NCI-H524 (cell line): Measurements from ENCODE around the gene VPS33B.
"Not testable (repeated sequence)": the region's sequence is repeated elsewhere in the genome, so short reads cannot be mapped to it uniquely, and the experiment has no call there.

Experiments used
- DNase-seq, 2 experiments: peaks; one replicate each; lab custom pipeline; 2025; lab: John Stamatoyannopoulos, UW

The VPS33B gene

GRCh38 chr15:91032919-91033803 lies 10.8 kb upstream of the VPS33B start:
- peak in 1 of 2 experiments; percentile 37 for DNase-seq

GRCh38 chr15:91031796-91032195 lies 9.4 kb upstream of the VPS33B start:
- DNase-seq, result no peak

GRCh38 chr15:91027677-91028076 lies 5.3 kb upstream of the VPS33B start:
- DNase-seq, result no peak

- no peak for DNase-seq
These were observed 1.3 kb upstream of the VPS33B start for GRCh38 chr15:91023720-91024119.

- DNase-seq, result no peak
These were observed 387 bp upstream of the VPS33B start for GRCh38 chr15:91022832-91023129.

DNA sequence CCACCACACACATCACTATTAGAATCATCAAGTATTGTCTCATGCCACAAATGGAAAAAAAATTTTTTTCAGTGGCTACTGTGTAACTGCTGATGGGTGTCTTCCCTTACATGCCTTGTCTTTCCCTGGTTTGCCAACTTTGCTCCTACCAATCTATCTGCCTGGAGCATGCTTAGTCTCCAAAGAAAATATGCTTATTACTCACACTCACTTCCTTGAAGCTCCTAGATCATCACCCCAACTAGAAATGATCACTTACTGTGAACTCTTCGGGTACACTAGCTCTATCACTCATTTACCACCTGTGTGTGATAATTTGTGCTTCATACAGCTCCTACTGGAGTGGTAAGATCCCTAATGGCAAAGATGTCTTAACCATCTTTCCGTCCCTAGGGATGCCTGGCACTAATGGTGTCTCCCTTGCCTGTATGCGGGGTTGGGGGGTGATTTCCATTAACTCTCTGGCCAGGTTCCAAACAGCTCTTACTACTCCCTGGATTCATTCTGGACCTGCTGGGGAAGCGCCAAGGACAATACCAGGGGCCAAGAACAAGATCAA lies 799 bp downstream of the VPS33B start:
- DNase-seq, result peak; percentile 7 to 18

DNA sequence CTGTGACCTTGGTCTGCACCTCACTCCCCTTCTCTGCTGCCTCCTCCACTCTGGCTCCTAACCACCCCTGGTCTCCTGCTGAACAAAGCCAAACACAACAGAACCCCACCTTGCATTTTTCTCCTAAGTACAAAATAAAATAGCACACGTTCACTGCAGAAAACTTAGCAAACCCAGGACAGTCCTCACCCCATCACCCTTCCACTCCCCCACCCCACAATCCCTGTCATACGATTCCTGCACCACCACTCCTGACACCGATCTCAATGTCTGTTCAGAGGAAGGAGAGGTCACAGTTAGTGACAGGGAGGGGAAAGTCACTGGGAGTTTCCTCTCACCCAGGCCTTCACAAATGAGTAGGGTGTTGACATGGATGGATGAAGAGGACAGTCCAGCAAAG lies 4.2 kb downstream of the VPS33B start:
- DNase-seq, result no peak

GRCh38 chr15:91017716-91018115 lies 4.7 kb downstream of the VPS33B start:
- DNase-seq, result no peak

- DNase-seq, result not testable (repeated sequence)
These were observed 8.7 kb downstream of the VPS33B start for GRCh38 chr15:91013701-91014100.

- no peak for DNase-seq
These were observed 15.1 kb downstream of the VPS33B start for GRCh38 chr15:91007266-91007665.

- DNase-seq, result no peak
These were observed 21.2 kb downstream of the VPS33B start for GRCh38 chr15:91001209-91001608.

- no peak for DNase-seq
These were observed 23.7 kb downstream of the VPS33B start for GRCh38 chr15:90998737-90999136.

GRCh38 chr15:90994417-90995311 lies 27.7 kb downstream of the VPS33B start, which contains the start of gene PRC1:
PRC1 (minus strand) TSS chr15:90994535; CDS start chr15:90994417, 118 bp downstream.
- DNase-seq, result peak; percentile 97 to 98

DNA sequence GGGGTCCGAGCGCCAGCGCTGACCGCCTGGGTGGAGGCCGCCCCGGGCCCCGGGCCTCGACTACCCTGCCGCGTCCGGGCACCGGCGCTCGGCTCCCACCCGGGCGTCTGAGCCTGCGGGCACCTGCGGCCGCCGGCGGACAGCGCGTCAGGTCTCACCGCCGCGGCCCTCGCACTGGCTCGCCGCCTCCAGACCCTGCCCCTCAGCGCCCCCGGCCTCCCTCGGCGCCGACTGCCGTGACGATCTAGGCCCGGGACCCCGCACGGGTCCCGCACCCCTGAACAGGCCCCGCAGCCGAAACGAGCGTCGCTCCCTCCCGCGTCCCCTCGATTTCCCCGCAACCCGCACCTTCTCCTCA lies 28.4 kb downstream of the VPS33B start:
- no peak for DNase-seq

DNA sequence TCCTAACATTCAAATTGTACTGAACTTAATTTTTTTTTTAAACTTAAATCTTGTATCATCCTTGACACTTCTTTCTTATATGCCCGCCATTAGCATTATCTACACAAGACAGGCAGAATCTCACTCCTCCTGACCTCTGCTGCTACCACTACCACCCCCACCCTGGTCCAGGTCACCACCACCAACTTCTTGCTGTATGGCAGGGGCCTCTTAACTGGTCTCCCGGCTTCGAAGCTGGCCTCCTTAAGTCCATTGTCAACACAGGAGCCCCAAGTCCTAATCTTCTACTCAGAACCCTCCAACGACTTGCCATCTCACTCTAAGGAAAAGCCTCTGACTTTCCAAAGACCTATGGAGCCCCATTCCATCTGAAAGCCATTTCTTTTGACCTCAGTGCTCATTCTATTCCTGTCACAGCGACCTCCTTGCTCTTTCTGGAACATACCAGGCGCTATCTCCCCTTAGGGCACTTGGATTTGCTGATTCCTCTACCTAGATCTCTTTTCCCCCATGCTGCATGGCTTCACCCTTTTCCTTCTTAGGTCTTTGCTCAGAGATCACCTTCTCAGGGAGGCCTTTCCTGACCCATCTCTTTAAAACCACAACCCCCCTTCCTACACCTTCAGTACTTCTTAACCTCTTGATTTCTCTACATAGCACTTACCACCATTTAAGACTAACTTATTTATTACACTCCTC lies 30.7 kb downstream of the VPS33B start:
- no peak for DNase-seq

DNA sequence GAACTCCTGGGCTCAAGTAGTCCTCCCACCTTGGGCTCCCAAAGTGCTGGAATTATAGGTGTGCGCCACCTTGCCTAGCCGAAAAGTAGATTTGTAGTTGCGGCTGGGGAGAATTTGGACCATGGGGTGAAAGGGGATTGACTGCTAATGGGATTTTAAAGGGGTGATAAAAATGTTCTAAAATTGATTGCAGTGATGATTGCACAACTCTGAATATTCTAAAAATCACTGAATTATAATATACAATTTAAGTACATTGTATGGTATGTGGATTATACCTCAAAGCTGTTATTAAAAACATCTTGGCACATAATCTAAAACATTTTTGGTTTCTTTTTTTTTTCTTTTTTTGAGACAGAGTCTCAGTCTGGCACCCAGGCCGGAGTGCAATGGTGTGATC lies 31.9 kb downstream of the VPS33B start:
- DNase-seq, result no peak

DNA sequence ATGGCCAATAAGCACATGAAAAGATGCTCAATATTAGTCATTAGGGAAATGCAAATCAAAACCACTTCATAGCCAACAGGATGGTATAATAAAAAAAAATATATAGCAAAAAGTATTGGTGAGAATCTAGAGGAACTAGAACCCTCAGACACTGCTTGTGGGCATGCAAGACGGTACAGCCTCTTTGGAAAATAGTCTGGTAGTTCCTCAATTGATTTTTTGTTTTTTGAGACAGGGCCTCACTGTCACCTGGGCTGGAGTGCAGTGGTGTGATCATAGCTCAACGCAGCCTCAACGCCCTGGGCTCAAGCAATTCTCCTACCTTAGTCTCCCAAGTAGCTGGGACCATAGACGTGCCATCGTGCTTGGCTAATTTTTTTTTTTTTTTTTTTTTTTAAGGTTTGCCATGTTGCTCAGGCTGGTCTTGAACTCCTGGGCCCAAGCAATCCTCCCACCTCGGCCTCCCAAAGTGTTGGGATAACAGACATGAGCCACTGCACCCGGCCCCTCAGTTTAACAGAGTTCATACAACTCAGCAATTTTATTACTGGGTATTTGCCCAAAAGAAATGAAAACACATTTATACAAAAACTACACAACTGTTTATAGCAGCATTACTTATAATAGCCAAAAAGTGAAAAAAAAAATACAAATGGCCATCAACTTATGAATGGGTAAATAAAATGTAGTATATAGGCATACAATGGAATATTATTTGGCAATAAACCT lies 33.2 kb downstream of the VPS33B start:
- DNase-seq, result no peak

- DNase-seq, result peak in 1 of 2 experiments; percentile 21
These were observed 34.1 kb downstream of the VPS33B start for GRCh38 chr15:90988296-90988695.

GRCh38 chr15:90987561-90988141 lies 34.7 kb downstream of the VPS33B start:
- no peak for DNase-seq

GRCh38 chr15:90986790-90987507 lies 35.4 kb downstream of the VPS33B start:
- DNase-seq, result no peak
